ENCODE results near the gene ACOXL.

- TF ChIP-seq CHD4 (IDR thresholded peaks at IDR 0.05) (no peak), ELK1 (IDR thresholded peaks at IDR 0.05; ENCODE audit: low read depth, low read length) (no peak), NFIC (IDR thresholded peaks at IDR 0.05; ENCODE audit: low read depth, low read length) (no peak), BMI1 (IDR thresholded peaks at IDR 0.05; ENCODE audit: borderline replicate concordance) (no peak), IKZF2 (IDR thresholded peaks at IDR 0.05) (no peak), KAT2A (conservative IDR thresholded peaks at IDR 0.05; ENCODE audit: control insufficient read depth, low read depth, low read length) (no peak), PAX5 (IDR thresholded peaks at IDR 0.05; ENCODE audit: borderline replicate concordance, low read depth, low read length) (no peak), MAX (IDR thresholded peaks at IDR 0.05; ENCODE audit: low read depth, low read length) (no peak), HDAC6 (IDR thresholded peaks at IDR 0.05; ENCODE audit: unreplicated experiment) (no peak), POLR2A (IDR thresholded peaks at IDR 0.05; ENCODE audit: low read depth, low read length) (no peak)
- TF ChIP-seq, protein P1, sequence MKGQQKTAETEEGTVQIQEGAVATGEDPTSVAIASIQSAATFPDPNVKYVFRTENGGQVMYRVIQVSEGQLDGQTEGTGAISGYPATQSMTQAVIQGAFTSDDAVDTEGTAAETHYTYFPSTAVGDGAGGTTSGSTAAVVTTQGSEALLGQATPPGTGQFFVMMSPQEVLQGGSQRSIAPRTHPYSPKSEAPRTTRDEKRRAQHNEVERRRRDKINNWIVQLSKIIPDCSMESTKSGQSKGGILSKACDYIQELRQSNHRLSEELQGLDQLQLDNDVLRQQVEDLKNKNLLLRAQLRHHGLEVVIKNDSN (IDR thresholded peaks at IDR 0.05; ENCODE audit: borderline replicate concordance, extremely low read length, insufficient read depth, low read depth, low read length), result no peak
Observed at GRCh38 chr2:111066062-111066593, 333.8 kb downstream of the ACOXL start.

Measured in GM12878 (cell line).